ENCODE data around the gene DNAAF3.

DNAAF3 gene

GRCh38 chr19:55116232-55116858 is 50.1 kb downstream of the DNAAF3 start:
- peak; percentile 79 to 91 (median 87) for DNase-seq

- no peak for DNase-seq
Observed at GRCh38 chr19:55115446-55116065, 50.9 kb downstream of the DNAAF3 start.

GRCh38 chr19:55114566-55115145 is 51.8 kb downstream of the DNAAF3 start:
- no peak for DNase-seq

DNA sequence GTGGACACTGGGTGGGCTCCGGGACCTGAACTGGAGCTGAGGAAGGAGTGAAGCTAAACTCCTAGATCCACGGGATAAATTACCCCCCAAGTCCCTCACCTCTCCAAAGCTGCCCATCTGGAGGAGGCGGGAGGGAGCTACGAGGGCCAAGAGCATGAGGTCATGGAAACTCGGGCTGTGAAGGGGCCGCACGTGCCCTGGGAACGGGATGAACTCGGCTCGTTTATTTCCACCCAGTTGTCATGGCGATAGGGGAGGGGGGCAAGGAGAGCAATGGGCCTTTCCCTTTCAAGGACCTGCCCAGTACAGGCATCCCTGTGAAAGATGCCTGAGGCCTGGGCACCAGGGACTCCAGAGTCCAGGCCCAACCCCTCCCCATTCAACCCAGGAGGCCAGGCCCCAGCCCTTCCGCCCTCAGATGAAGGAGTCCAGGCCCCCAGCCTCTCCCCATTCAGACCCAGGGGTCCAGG is 52.8 kb downstream of the DNAAF3 start:
- no peak for DNase-seq

DNA sequence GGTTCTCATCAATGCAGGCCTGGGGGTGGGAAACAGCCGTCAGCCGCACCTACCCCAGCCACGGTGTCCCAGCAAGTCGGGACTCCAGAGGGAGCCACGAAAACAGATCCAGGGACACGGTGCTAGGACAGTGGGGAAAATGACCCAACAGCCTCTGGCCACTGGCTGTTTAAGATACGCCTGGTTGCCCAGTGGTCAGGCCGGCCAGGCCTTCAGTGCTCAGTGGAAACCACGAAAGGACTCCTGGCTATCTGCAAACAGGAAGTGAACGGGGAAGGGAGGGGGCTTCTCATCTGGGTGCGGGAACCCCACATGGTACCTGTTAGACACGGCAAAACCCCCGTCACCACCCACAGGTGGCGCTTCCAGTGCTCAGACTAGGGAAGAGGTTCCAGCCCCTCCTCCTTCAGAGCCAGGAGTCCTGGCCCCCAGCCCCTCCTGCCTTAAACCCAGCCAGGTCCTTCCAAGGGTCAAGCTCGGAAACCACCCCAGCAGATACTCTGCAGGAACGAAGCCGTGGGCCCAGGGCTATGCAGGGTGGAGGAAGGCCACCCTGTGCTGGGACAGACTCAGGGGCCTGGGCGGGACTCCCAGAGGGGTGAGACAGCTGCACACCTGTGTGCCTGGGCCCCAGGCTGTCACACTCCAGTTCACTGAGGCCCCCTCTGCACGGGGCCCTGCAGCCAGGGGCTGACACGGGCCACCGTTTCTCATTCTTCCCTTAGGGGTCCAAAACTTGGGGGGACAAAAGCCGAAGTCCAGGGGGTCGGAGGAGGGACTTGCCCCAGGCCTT is 53.4 kb downstream of the DNAAF3 start:
- DNase-seq = no peak

- DNase-seq = no peak
Observed at GRCh38 chr19:55112246-55112776, 54.1 kb downstream of the DNAAF3 start.

- DNase-seq = no peak
Observed at GRCh38 chr19:55111238-55111831, 55.1 kb downstream of the DNAAF3 start.

DNA sequence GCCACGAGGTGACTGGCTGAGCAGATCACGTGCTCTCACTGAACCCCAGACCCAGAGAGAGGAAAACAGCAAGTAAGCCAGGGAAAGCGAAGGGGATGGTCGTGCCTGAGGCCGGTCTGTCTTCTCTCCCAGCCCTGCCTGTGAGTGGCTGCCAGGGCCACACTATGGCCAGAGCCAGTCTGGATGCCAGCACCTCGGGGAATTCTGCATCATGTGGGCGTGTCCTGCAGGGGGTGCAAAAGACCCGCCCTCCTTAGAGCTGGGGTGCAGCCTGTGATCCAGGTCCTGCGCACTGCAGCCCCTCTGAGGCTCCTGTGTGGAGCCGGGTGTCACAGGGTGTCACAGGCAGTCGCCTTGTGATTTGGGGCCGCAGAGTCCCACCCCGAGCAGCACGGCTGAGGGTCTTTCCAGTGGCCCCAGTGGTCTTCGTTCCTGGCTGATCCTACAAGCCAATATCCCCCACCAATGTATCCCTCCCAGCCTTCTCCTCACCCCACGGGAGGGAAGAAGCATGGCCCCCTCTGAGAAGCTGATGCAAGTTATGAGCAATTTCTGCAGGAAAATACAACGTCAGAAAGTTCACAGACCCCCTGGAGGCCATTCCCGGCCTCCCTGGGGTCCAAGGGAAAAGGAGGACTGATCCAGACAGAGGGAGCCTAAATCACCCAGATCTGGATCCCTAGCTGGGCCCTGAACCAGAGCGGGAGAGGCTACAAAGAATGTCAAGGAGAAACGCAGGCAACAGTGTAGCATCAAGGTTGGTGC is 56.7 kb downstream of the DNAAF3 start:
- no peak for DNase-seq

All from suppressor macrophage (primary cell).